ENCODE measurements around the gene EPHB1.

- no peak for TF ChIP-seq CTCF (IDR thresholded peaks at IDR 0.05; ENCODE audit: insufficient read depth, low read length)
- TF ChIP-seq, protein P1, sequence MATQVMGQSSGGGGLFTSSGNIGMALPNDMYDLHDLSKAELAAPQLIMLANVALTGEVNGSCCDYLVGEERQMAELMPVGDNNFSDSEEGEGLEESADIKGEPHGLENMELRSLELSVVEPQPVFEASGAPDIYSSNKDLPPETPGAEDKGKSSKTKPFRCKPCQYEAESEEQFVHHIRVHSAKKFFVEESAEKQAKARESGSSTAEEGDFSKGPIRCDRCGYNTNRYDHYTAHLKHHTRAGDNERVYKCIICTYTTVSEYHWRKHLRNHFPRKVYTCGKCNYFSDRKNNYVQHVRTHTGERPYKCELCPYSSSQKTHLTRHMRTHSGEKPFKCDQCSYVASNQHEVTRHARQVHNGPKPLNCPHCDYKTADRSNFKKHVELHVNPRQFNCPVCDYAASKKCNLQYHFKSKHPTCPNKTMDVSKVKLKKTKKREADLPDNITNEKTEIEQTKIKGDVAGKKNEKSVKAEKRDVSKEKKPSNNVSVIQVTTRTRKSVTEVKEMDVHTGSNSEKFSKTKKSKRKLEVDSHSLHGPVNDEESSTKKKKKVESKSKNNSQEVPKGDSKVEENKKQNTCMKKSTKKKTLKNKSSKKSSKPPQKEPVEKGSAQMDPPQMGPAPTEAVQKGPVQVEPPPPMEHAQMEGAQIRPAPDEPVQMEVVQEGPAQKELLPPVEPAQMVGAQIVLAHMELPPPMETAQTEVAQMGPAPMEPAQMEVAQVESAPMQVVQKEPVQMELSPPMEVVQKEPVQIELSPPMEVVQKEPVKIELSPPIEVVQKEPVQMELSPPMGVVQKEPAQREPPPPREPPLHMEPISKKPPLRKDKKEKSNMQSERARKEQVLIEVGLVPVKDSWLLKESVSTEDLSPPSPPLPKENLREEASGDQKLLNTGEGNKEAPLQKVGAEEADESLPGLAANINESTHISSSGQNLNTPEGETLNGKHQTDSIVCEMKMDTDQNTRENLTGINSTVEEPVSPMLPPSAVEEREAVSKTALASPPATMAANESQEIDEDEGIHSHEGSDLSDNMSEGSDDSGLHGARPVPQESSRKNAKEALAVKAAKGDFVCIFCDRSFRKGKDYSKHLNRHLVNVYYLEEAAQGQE (IDR thresholded peaks at IDR 0.05; ENCODE audit: insufficient replicate concordance, low read depth), result no peak
- TF ChIP-seq POLR2AphosphoS5 (IDR thresholded peaks at IDR 0.05; ENCODE audit: low read depth), result no peak
- no peak for TF ChIP-seq GABPA (IDR thresholded peaks at IDR 0.05; ENCODE audit: low read depth)
These were observed 63.5 kb downstream of the EPHB1 start for GRCh38 chr3:134858441-134859035.
